Activated CD8-positive, alpha-beta T cell treated with anti-CD3 and anti-CD28 coated beads for 36 hours (primary cell): ENCODE measurements around the gene THRB. TPM values are rescaled to one million over a fixed set of nuclear protein-coding genes. Genes with fewer than 3 reads are reported as not detected.

Experiments
- ATAC-seq: fragments of 200-7000 bp; cut with Tn5 transposase; one replicate; pipeline ENCODE4 v1.10.0; 2021; ENCODE audit warnings: mild to moderate bottlenecking, moderate library complexity
- CTCF ChIA-PET: fragments of 350-600 bp; sonication (Branson Sonifier 250); formaldehyde crosslinking; loops from one replicate; lab custom pipeline; 2021; ENCODE audit warnings: antibody characterized with exemption; lab: Charles Lee
- POLR2A ChIA-PET: fragments of 350-600 bp; sonication (Branson Sonifier 250); formaldehyde crosslinking; loops from one replicate; lab custom pipeline; 2021; ENCODE audit warnings: antibody characterized with exemption; lab: Charles Lee
- DNase-seq: peaks from one replicate; pipeline ENCODE4 v3.0.0-alpha.2; 2020
- H3K27ac Mint-ChIP-seq: one replicate; pipeline ENCODE4 v1.8.0; 2021; ENCODE audit warnings: mild to moderate bottlenecking, mixed read lengths
- H3K27me3 Mint-ChIP-seq: one replicate; pipeline ENCODE4 v1.8.0; 2021; ENCODE audit warnings: mixed read lengths
- H3K36me3 Mint-ChIP-seq: one replicate; pipeline ENCODE4 v1.8.0; 2021; ENCODE audit warnings: low read depth, mixed read lengths
- H3K4me1 Mint-ChIP-seq: one replicate; pipeline ENCODE4 v1.8.0; 2021; ENCODE audit warnings: low read depth, mixed read lengths
- H3K4me3 Mint-ChIP-seq: one replicate; pipeline ENCODE4 v1.8.0; 2021; ENCODE audit warnings: mild to moderate bottlenecking, moderate library complexity, mixed read lengths
- H3K9me3 Mint-ChIP-seq: one replicate; pipeline ENCODE4 v1.8.0; 2021; ENCODE audit warnings: mixed read lengths
- CTCF ChIP-seq: fragments of 200-600 bp; IDR thresholded peaks from one replicate; pipeline ENCODE4 v1.8.0; 2022; ENCODE audit warnings: antibody characterized with exemption, mild to moderate bottlenecking
- intact Hi-C: fragments of 100-400 bp; cut with micrococcal nuclease; formaldehyde crosslinking; loops from one replicate; pipeline ENCODE4 v1.10.0; 2022
- total RNA-seq, 2 experiments: library from RNA; stranded (reverse); gene quantifications; one replicate each; pipeline ENCODE4 v1.2.3, GENCODE V29; 2021

The THRB gene
- total RNA-seq, 2 experiments from 2014 or later = not detected

- ATAC-seq (no peak), DNase-seq (no peak)
- Mint-ChIP-seq H3K4me1 (no peaks in the 10 kb centered on the region), H3K36me3 (no peaks in the 10 kb centered on the region), H3K4me3 (no peak overlapping the region), H3K27ac (no peak overlapping the region), H3K9me3 (no peaks in the 10 kb centered on the region), H3K27me3 (peaks cover 43% of the 10 kb centered on the region)
- CTCF ChIA-PET = no interaction called here
- POLR2A ChIA-PET = no interaction called here
- no peak for TF ChIP-seq CTCF
- intact Hi-C loops = no loop called here
These were observed 1.6 kb downstream of the THRB start for GRCh38 chr3:24492971-24493551.

- ChIA-PET CTCF (no interaction called here), POLR2A (no interaction called here)
- no peaks in the 10 kb centered on the region for H3K36me3 Mint-ChIP-seq
- intact Hi-C loops = no loop called here
- no peaks in the 10 kb centered on the region for H3K9me3 Mint-ChIP-seq
- no peak overlapping the region for H3K27ac Mint-ChIP-seq
- DNase-seq = no peak
- H3K4me1 Mint-ChIP-seq = no peaks in the 10 kb centered on the region
- H3K4me3 Mint-ChIP-seq = no peak overlapping the region
- ATAC-seq = no peak
- H3K27me3 Mint-ChIP-seq = peaks cover 26% of the 10 kb centered on the region
- TF ChIP-seq CTCF = no peak
These were observed 4.5 kb downstream of the THRB start for GRCh38 chr3:24490151-24490550.

GRCh38 chr3:24487325-24488262 is 7.1 kb downstream of the THRB start:
- H3K36me3 Mint-ChIP-seq = no peaks in the 10 kb centered on the region
- peaks cover 13% of the 10 kb centered on the region for H3K27me3 Mint-ChIP-seq
- no peaks in the 10 kb centered on the region for H3K9me3 Mint-ChIP-seq
- H3K27ac Mint-ChIP-seq = no peak overlapping the region
- POLR2A ChIA-PET = no interaction called here
- H3K4me1 Mint-ChIP-seq = no peaks in the 10 kb centered on the region
- H3K4me3 Mint-ChIP-seq = no peak overlapping the region
- DNase-seq (no peak), ATAC-seq (no peak)
- intact Hi-C loops = no loop called here
- no peak for TF ChIP-seq CTCF
- CTCF ChIA-PET = no interaction called here

DNA sequence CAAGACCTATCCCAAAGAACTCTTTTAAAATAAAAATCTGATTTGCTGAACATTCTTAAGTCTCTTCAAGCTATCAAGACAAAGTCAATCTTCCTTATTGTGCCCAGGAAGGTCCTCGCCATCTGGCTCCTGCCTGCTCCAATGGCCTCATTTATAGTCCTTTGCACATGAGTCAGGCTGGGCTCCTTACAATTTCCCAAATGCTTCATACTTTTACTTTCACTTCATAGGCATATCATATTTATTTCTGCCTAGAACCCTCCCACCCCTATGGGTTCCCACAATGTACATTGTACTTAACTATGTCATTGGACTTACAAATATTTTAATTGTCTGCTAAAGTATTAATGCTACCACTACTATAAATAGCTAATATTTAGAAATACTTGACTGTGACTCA is 9.1 kb downstream of the THRB start:
- ChIA-PET POLR2A (no interaction called here), CTCF (interaction anchor here (0.7 kb wide), 1 partner anchor 11 kb away, joined by 3 read pairs; no protein-coding TSS in a partner anchor)
- H3K9me3 Mint-ChIP-seq = no peaks in the 10 kb centered on the region
- intact Hi-C loops = no loop called here
- H3K36me3 Mint-ChIP-seq = no peaks in the 10 kb centered on the region
- no peak for TF ChIP-seq CTCF
- H3K27me3 Mint-ChIP-seq = peaks cover 3% of the 10 kb centered on the region
- H3K4me3 Mint-ChIP-seq = no peak overlapping the region
- DNase-seq (no peak), ATAC-seq (no peak)
- no peak overlapping the region for H3K27ac Mint-ChIP-seq
- no peaks in the 10 kb centered on the region for H3K4me1 Mint-ChIP-seq

DNA sequence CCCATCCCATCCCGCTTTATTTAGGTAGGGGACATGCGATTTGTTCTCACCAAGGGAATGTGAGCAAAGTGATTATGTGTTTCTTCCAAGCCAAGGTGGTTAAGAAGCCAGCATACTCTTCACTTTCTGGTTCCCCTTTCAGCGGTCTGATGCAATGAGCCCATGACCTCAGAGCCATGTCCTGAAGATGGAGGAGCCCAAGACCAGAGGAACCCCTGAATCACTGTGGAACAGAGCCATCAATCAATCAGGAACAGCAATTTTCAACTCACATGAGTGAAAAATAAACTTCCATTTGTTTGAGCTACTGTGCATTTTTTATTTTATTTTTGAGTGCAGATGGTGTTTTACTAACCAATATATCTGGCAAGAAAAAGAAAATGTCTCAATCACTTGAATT is 10.8 kb downstream of the THRB start:
- no peak for DNase-seq
- no peaks in the 10 kb centered on the region for H3K9me3 Mint-ChIP-seq
- no peak for ATAC-seq
- no peaks in the 10 kb centered on the region for H3K4me1 Mint-ChIP-seq
- no peak overlapping the region for H3K4me3 Mint-ChIP-seq
- ChIA-PET POLR2A (no interaction called here), CTCF (interaction anchor here (1.5 kb wide), 1 partner anchor 15 kb away, joined by 3 read pairs; no protein-coding TSS in a partner anchor)
- H3K36me3 Mint-ChIP-seq = no peaks in the 10 kb centered on the region
- no peak for TF ChIP-seq CTCF
- intact Hi-C loops = no loop called here
- H3K27ac Mint-ChIP-seq = no peak overlapping the region
- no peaks in the 10 kb centered on the region for H3K27me3 Mint-ChIP-seq
